PC-3 (cell line): Measurements from ENCODE around the gene NXPH1. TPM values are rescaled to one million over a fixed set of nuclear protein-coding genes. Genes with fewer than 3 reads are reported as not detected.

Source experiments
- ATAC-seq: fragments of 200-7000 bp; cut with Tn5 transposase; 2 replicates; pipeline ENCODE4 v1.9.1; 2020; ENCODE audit warnings: mild to moderate bottlenecking, moderate library complexity
- BruUV-seq: library from RNA; stranded (reverse); fragments of 400-500 nt; replicated peaks from 2 replicates; lab custom pipeline; 2021; lab: Mats Ljungman, UMichigan
- CTCF ChIA-PET: fragments of 300-600 bp; sonication (Branson Sonifier 250); formaldehyde crosslinking; loops from one replicate; lab custom pipeline; 2022; ENCODE audit warnings: antibody characterized with exemption; lab: Charles Lee
- POLR2A ChIA-PET: fragments of 300-600 bp; sonication (Branson Sonifier 250); formaldehyde crosslinking; loops from one replicate; lab custom pipeline; 2022; ENCODE audit warnings: antibody characterized with exemption; ENCODE audit not compliant: unreplicated experiment; lab: Charles Lee
- DNase-seq: peaks from one replicate; pipeline ENCODE4 v3.0.0-alpha.2; 2015
- H2AFZ ChIP-seq: fragments of 300-600 bp; sonication (generic); 2 replicates; pipeline ENCODE4 v1.6.0; 2016; ENCODE audit warnings: antibody characterized with exemption, low read length
- H3F3A ChIP-seq: fragments of 300-600 bp; sonication (generic); one replicate; pipeline ENCODE4 v1.6.0; 2017; ENCODE audit warnings: antibody characterized with exemption, low read length, control low read depth, mild to moderate bottlenecking; ENCODE audit not compliant: unreplicated experiment
- H3K27ac ChIP-seq: fragments of 300-600 bp; sonication (generic); 2 replicates; pipeline ENCODE4 v1.5.1; 2016; ENCODE audit warnings: mild to moderate bottlenecking, low read length
- H3K27me3 ChIP-seq: fragments of 300-600 bp; sonication (generic); 2 replicates; pipeline ENCODE4 v1.6.1; 2016; ENCODE audit warnings: low read length, mixed read lengths
- H3K36me3 ChIP-seq: fragments of 300-600 bp; sonication (generic); 2 replicates; pipeline ENCODE4 v1.6.1; 2016; ENCODE audit warnings: low read depth, mixed run types, low read length, mixed read lengths
- H3K4me1 ChIP-seq: fragments of 300-600 bp; sonication (generic); 2 replicates; pipeline ENCODE4 v1.5.1; 2016; ENCODE audit warnings: low read length; ENCODE audit not compliant: insufficient read depth
- H3K4me2 ChIP-seq: fragments of 300-600 bp; sonication (generic); 2 replicates; pipeline ENCODE4 v1.6.0; 2016; ENCODE audit warnings: low read length
- H3K4me3 ChIP-seq: fragments of 300-600 bp; sonication (generic); 2 replicates; pipeline ENCODE4 v1.5.1; 2016; ENCODE audit warnings: mild to moderate bottlenecking, low read length, mixed read lengths
- H3K79me2 ChIP-seq: fragments of 300-600 bp; sonication (generic); 2 replicates; pipeline ENCODE4 v1.6.1; 2017; ENCODE audit warnings: low read length, mixed read lengths
- H3K9ac ChIP-seq: fragments of 300-600 bp; sonication (generic); 2 replicates; pipeline ENCODE4 v1.6.0; 2016; ENCODE audit warnings: mild to moderate bottlenecking, low read length
- H3K9me2 ChIP-seq: fragments of 300-600 bp; sonication (generic); replicated peaks from 2 replicates; pipeline ENCODE4 v1.6.1; 2016; ENCODE audit warnings: mixed run types, low read length, mixed read lengths
- H3K9me3 ChIP-seq: fragments of 300-600 bp; sonication (generic); 2 replicates; pipeline ENCODE4 v1.6.1; 2016; ENCODE audit warnings: low read length, mixed read lengths
- H4K20me1 ChIP-seq: fragments of 300-600 bp; sonication (generic); 2 replicates; pipeline ENCODE4 v1.6.1; 2016; ENCODE audit warnings: low read length, mixed read lengths
- EZH2 ChIP-seq: fragments of 300-600 bp; sonication (generic); IDR thresholded peaks from one replicate; pipeline ENCODE4 v1.6.1; 2017; ENCODE audit warnings: antibody characterized with exemption, mild to moderate bottlenecking, low read length; ENCODE audit not compliant: unreplicated experiment
- EZH2phosphoT487 ChIP-seq: fragments of 300-600 bp; sonication (generic); IDR thresholded peaks from 2 replicates; pipeline ENCODE4 v1.6.1; 2018; ENCODE audit warnings: mild to moderate bottlenecking, antibody characterized with exemption, low read length, borderline replicate concordance
- intact Hi-C: fragments of 100-400 bp; cut with micrococcal nuclease; formaldehyde crosslinking; loops from 2 replicates; pipeline ENCODE4 v1.9.0; 2023
- total RNA-seq: library from RNA; depleted of rRNA; stranded (reverse); fragments of >200 nt; gene quantifications from 2 replicates; pipeline ENCODE4 v1.2.3, GENCODE V29; 2014
- TF ChIP-seq, protein P1 (sequence below): fragments of 300-600 bp; sonication (generic); conservative IDR thresholded peaks from 2 replicates; pipeline ENCODE4 v1.5.1; 2017; ENCODE audit warnings: antibody characterized with exemption, low read depth, mild to moderate bottlenecking, low read length

The NXPH1 gene
- total RNA-seq, 1 experiment from 2014 or later: not detected

DNA sequence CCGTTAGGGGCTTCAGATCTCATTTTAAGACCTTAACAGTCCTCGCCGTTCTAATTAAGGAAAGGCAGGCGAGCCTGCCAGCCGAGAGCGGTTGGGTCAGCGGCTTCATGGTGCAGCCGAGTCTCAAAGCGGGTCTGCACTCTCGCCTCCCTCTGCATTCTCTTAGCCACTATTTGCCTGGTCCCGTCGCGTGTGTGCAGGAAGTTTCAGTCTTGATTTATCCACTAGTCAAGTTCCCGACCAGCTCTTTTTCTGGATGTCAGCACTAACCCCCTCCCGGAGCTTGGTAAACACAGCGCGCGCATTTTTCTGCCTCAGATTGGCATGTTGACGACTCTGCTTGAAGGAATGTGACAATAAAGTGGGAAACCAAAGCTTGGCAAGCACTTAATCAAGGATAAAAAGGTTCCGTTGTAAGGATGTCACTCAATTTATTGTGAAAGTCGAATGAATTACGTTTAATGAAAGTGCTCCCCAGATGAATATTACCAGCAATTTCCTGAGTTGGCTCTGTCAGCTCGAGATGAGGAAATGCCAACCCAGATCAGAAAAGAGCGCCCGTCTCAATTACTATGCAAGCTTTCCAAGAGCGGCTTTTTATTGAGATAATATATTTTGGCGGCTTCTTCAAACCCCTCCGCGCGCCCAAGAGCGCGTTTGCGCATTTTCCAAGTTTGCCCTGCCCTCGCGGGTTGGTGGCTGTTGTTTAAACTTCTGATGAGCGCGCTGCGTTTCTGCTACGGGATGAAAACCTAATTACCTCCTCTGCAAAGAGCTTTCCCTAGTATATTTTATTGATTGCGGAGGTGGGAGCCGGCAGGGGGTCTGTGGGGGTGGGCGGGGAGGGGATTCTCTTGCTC lies 7.9 kb downstream of the NXPH1 start:
- Histone ChIP-seq H3K79me2 (no peaks in the 10 kb centered on the region), H4K20me1 (no peaks in the 10 kb centered on the region), H3K27ac (no peak overlapping the region), H3F3A (no peaks in the 10 kb centered on the region), H3K4me2 (no peak overlapping the region), H3K4me1 (no peaks in the 10 kb centered on the region), H3K9ac (no peak overlapping the region), H3K36me3 (no peaks in the 10 kb centered on the region), H3K4me3 (no peak overlapping the region), H3K9me3 (no peaks in the 10 kb centered on the region), H2AFZ (no peak overlapping the region), H3K9me2 (no peaks in the 10 kb centered on the region), H3K27me3 (peaks cover 4% of the 10 kb centered on the region; the same call in 1 of the 2 replicates)
- no TSS peak for BruUV-seq
- ATAC-seq (no peak), DNase-seq (no peak)
- intact Hi-C loops: no loop called here
- ChIA-PET POLR2A (no interaction called here), CTCF (no interaction called here)
- TF ChIP-seq EZH2 (no peak), EZH2phosphoT487 (no peak)
- TF ChIP-seq, protein P1, sequence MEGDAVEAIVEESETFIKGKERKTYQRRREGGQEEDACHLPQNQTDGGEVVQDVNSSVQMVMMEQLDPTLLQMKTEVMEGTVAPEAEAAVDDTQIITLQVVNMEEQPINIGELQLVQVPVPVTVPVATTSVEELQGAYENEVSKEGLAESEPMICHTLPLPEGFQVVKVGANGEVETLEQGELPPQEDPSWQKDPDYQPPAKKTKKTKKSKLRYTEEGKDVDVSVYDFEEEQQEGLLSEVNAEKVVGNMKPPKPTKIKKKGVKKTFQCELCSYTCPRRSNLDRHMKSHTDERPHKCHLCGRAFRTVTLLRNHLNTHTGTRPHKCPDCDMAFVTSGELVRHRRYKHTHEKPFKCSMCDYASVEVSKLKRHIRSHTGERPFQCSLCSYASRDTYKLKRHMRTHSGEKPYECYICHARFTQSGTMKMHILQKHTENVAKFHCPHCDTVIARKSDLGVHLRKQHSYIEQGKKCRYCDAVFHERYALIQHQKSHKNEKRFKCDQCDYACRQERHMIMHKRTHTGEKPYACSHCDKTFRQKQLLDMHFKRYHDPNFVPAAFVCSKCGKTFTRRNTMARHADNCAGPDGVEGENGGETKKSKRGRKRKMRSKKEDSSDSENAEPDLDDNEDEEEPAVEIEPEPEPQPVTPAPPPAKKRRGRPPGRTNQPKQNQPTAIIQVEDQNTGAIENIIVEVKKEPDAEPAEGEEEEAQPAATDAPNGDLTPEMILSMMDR: no peak

DNA sequence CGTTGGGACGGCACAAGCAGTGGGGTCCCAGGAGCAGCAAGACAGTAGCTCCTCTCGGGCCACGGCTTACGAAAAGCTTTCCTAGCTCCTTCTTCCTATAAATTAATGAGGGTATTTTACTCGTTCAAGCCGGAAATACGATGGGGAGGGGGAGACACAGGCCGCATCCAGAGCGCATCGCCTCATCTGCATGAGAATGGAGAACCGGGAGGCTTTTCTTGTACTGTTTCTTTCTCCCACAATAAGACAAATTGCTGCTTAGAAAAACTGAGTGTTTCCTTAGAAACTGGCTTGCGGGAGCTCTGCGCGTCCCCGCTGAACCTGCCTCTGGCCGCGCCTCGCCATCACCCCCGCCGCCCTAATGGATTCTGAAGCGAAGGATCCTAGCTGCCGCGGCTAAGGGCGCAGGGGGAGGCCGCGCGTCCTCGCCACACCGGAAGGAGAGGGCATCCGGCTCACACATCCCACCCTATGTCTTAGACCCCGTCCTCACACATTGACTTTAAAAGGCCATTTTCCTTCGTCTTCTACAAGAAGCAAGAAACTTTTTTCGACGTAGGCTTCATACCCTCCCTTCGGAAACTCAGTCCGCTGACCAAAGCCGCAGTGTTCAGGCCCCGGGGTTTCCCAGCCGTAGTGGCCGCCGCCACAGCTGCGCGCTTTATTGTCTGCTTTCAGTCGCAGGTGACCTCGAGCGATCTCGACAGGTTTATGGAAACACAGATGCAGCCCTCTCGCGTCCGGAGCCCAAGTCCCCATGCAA lies 8.8 kb downstream of the NXPH1 start:
- no peak overlapping the region for H2AFZ ChIP-seq
- ChIA-PET POLR2A (no interaction called here), CTCF (no interaction called here)
- no peak for ATAC-seq
- BruUV-seq: no TSS peak
- TF ChIP-seq EZH2 (no peak), EZH2phosphoT487 (no peak)
- TF ChIP-seq, protein P1: no peak
- H3K79me2 ChIP-seq: no peaks in the 10 kb centered on the region
- no peaks in the 10 kb centered on the region for H3K27me3 ChIP-seq
- H3K4me1 ChIP-seq: no peaks in the 10 kb centered on the region
- no peaks in the 10 kb centered on the region for H4K20me1 ChIP-seq
- H3K9me2 ChIP-seq: no peaks in the 10 kb centered on the region
- H3K27ac ChIP-seq: no peak overlapping the region
- H3F3A ChIP-seq: no peaks in the 10 kb centered on the region
- H3K4me3 ChIP-seq: no peak overlapping the region
- H3K9ac ChIP-seq: no peak overlapping the region
- no peaks in the 10 kb centered on the region for H3K9me3 ChIP-seq
- intact Hi-C loops: no loop called here
- no peaks in the 10 kb centered on the region for H3K36me3 ChIP-seq
- DNase-seq: no peak
- no peak overlapping the region for H3K4me2 ChIP-seq
